ENCODE results near the gene BTLA.

DNA sequence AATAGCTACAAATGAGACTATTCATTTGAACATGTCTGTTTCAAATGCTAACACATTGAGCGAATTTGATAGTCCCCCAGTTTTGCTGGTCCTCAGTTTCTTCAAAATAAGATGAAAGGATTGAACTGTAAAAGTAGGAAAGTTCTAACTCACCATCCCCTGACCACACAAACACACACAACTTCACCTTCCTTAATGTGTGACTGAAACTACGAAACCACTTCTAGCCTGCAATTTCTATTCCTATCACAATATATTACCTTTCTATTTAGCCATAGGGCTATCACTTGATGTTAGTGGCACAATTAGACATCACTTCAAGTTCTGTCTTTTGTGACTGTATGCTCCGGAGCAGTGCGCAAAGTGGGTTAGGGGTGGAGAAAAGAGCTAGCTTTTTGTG lies 14.9 kb downstream of the BTLA start:
- TF ChIP-seq, protein P1, sequence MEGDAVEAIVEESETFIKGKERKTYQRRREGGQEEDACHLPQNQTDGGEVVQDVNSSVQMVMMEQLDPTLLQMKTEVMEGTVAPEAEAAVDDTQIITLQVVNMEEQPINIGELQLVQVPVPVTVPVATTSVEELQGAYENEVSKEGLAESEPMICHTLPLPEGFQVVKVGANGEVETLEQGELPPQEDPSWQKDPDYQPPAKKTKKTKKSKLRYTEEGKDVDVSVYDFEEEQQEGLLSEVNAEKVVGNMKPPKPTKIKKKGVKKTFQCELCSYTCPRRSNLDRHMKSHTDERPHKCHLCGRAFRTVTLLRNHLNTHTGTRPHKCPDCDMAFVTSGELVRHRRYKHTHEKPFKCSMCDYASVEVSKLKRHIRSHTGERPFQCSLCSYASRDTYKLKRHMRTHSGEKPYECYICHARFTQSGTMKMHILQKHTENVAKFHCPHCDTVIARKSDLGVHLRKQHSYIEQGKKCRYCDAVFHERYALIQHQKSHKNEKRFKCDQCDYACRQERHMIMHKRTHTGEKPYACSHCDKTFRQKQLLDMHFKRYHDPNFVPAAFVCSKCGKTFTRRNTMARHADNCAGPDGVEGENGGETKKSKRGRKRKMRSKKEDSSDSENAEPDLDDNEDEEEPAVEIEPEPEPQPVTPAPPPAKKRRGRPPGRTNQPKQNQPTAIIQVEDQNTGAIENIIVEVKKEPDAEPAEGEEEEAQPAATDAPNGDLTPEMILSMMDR (IDR thresholded peaks at IDR 0.05), result no peak
- TF ChIP-seq ZFX (IDR thresholded peaks at IDR 0.05; ENCODE audit: borderline replicate concordance), result no peak
